Esophagus muscularis mucosa (tissue), 4 donors: ENCODE measurements around the gene IL31.

ENCODE experiments used
- CTCF ChIP-seq, 3 experiments: fragments of 200-600 bp in 2 of 3; fragments of 450-650 bp in 1 of 3; sonication (generic) in 2 of 3; IDR thresholded peaks; one replicate each; pipeline ENCODE4 v1.5.1; 2017 to 2019; ENCODE audit warnings: antibody characterized with exemption in 3 of 3, mild to moderate bottlenecking in 2 of 3, moderate library complexity in 1 of 3
- EP300 ChIP-seq: sonication (generic); formaldehyde crosslinking; IDR thresholded peaks from one replicate; pipeline ENCODE4 v1.6.1; 2017; ENCODE audit warnings: antibody characterized with exemption
- POLR2A ChIP-seq: fragments of 450-650 bp; IDR thresholded peaks from one replicate; pipeline ENCODE4 v1.6.1; 2017; ENCODE audit warnings: antibody characterized with exemption, moderate library complexity, mild to moderate bottlenecking, low read depth
- POLR2AphosphoS5 ChIP-seq, 2 donors: sonication (generic); formaldehyde crosslinking; IDR thresholded peaks; one replicate each; pipeline ENCODE4 v1.6.1; 2017; ENCODE audit warnings: antibody characterized with exemption in 2 of 2

DNA sequence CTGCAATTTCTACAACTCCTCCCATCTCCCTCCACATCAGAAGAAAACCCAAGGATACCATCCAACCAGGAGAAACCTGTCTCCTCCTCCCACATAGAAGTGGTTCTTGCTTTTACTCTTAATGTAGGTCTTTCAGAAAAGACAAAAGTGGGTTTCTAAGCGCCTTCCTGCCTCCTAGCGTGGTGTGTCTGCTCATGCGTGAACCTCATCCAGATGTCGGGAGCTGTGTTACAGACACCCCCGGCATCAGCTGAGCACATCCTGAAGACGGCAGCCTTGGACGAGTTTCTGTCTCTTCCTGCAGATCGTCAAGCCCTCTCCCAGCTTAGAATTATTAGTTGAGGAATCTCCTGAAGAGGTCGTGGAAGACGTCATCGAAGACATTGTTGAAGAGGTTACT, 18.4 kb upstream of the IL31 start:
- TF ChIP-seq POLR2AphosphoS5 (IDR thresholded peaks at IDR 0.05) = no peak
- no peak for TF ChIP-seq CTCF (IDR thresholded peaks at IDR 0.05)
- TF ChIP-seq EP300 = no peak
- no peak for TF ChIP-seq POLR2A
